ENCODE results near the gene SEMA4G.

The SEMA4G gene

DNA sequence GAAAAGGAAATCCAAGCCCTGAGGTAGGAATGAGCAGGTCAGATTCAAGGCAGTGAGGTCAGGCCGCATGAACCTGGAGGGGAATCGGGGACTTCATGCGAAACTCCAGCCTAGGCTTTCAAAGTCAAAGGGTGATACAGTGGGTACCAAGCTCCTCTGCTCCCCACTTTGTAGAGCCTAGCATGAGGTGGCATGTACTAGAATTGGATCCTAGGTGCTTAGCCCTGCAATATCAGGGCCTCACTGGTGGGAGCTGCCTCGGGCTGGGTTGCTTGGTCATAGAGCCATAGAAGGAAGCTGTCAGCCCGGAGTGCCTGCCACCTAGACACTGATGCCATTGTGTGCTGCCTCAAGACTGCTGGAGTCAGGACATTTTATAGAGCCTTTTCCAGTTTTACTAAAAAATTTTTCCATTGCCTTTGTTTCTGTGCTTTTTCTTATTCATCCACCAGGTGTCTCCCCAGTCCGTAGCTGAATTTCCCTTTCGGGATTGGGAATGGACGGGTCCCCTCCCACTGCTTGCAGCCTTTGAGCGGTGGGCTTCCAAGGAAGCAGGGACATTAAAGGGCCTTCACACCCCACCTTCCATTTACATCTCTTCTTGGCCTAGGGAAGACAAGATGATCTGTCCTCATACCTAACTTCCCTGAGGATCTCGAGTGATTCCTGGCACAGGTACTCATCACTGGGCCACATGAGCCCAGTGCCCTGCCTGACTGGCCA is 24.8 kb downstream of the SEMA4G start:
- no peak for DNase-seq

DNA sequence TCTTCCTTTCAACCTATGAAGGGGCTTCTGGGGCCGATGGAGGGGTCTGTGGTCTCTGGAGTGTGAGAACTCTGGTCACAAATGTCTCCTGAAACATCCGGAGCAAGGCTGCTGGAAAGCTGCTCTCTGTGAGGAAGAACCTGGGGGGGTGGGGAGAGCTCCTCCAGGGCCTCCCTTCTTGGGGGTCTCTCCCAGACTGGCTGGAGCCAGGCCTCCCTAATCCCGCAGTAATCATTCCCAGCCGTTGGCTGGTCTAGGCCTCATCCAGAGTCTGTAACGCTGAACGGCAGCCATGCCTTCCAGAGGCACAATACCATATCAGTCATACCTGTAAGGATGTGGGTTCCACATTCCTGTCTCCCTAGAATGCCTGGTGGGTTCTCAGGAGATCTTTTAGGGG is 25.9 kb downstream of the SEMA4G start:
- DNase-seq, result no peak

DNA sequence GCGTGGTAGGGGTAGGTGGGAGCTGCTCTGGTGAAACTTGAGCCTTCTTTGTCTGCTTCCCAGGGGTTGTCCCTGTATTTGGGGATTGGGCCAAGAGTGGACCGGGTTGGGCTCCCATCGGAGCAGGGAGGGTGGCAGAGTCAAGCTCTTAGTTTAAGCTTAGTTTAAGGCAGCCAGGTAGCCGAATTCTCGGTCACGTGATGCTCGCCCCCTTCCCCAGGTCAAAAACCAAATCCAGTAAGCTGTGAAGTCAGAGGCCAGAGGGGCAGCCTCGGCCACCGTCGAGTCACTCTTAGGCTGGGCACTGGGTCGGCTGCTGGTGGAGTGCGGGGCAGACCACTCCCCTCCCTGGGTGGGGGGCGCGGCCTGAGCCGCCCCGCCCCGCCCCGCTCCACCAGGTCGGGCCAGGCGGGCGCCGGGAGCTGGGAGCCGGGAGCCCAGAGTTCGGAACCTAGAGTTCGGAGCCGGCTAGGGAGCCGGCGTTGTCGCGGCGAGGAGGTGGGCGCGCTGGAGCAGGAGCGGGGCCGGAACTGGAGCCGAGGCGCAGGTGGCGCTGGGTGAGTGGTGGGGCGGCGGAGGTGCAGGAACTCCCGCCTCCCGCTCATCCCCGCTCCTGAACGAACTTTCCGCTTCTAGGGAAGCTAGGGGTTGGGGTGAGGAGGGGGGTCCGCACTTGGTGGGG is 27.5 kb downstream of the SEMA4G start:
- DNase-seq, result peak; percentile 41 to 73

DNA sequence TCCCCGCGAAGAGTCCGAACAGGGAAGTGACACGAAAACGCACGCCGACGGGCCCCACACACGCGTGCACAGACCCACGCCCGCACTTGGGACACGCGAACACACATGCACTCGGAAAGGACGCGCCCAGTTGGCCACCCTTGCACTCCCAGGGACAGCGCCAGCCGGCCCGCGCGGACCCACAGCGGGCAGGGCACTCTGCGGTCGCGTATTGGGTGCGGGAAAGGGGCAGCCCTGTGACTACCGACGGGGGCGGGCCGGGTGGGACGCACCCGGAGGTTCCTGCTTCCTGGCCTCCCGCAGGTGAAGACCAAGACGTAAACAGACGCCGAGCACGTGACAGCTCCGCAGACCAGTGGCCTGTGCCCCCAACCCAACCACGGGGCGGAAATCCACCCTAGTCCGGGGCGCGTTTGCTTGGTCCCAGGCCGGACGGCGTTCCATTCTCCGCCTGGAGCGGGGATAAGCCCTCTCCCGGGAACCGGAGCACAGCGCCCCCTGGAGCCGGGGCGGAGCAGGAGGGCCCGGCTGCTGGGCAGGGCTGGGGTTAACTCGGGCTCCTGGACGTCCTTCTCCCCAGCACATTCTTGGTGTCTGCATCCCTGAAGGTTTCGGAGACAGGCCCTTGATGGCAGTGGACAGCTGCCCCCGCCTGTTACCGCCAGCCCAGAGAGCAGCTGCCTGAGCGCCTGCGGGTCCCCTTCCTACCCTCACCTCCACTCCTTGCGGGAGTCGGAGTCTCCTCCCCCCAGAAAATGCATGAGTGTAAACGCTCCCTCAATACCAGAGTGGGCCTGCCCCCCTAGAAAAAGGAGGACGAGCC is 28.3 kb downstream of the SEMA4G start:
- DNase-seq, result peak; percentile 87 to 89

DNA sequence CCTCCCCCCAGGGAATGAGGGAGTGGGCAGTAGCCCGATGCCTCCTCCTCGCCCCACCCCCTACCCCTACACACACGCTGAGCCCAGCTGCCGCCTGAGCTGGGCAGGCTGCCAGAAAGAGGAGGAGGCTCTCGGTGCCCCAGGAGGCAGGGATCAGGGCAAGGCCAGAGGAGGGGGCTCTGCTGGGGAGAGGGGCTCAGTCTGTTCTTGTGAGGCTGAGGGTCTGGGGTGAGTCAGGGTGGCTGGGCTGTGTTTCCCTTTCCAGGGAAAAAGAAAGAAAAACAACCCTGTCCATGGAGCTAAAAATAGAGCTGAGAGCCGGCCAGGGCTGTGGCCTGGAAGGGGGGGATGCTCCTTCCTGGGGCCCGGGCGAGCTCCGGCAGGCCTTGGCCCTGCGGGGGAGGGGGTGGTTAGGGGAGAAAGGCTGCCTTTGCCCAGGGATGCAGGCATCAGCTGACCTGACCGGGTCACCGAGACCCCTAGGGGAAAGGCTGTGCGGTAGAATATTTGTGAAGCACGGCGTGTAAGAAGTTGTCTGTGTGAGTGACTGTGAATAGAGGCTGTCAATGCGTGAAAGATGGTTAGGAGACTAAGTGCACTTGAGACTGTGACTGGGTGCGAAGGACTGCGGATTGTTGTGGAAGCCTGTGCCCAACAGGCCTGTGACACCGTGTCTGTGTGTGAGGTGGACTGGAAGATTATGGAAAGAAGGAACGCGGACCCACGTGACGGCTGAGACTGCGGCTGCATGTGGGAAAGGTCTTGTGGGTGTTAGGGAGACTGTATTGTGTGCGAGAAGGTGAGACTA is 29.1 kb downstream of the SEMA4G start:
- DNase-seq, result peak; percentile 77 to 80

DNA sequence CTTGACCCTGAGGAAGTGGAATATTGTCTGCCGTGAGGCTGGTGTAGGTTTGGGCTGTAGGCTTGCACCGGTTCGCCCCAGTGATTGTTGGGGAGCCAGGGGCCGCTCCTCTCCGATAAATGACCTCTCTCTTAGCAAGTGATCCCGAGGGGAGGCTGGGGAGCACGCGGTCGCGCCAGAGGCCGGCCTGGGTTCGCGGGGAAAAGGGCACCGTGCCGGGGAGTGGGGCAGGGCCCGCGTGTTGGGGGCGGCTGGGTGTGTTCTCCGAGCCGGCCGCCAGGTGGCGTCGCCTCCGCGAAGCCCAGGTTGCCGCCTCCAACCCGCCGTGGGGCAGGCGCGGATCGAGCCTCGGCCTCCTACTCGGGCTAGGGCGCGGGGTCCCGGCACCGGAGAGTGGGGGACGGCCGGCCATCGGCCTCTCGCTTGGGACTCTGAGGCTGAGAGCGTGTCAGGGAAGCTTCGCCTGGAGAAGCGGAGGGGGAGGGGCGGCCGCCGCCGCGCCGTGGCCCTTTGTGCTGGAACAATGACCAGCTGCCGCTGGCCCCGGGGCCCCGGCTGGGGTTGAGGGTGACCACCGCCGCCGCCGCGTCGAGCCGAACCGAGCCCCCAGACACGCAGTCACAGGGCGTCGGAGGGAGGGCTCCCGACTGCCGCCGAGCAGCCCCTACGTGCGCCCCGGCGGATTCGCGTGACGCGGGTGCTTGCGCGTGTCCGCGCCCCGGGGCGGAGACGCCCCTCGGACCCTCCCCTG is 29.9 kb downstream of the SEMA4G start:
- DNase-seq, result peak; percentile 84 to 88

DNA sequence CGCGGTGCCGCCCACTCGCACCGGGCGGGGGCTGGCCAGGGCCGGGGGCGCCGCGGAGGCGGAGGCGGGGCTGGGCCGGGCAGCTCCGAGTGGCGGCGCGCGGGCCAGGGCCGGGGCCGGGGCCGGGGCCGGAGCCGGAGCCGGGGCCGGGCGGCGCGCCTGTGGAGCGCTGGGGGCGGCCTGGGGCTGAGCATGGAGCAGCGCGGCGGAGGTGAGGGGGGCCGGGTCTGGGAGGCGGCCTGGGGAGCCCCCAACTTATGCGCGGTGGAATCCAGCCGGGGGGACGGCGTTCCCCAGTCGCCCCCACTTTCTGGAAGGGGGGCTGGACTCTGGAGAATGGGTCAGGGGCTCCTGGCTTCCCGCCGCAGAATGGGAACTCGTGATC is 30.4 kb downstream of the SEMA4G start, which contains the start of gene LZTS2:
TSS of gene LZTS2 (plus strand) at position 67 of the 385 bp plus-strand sequence. CDS start 2,731 bp downstream, outside the sequence.
- no peak for DNase-seq

DNA sequence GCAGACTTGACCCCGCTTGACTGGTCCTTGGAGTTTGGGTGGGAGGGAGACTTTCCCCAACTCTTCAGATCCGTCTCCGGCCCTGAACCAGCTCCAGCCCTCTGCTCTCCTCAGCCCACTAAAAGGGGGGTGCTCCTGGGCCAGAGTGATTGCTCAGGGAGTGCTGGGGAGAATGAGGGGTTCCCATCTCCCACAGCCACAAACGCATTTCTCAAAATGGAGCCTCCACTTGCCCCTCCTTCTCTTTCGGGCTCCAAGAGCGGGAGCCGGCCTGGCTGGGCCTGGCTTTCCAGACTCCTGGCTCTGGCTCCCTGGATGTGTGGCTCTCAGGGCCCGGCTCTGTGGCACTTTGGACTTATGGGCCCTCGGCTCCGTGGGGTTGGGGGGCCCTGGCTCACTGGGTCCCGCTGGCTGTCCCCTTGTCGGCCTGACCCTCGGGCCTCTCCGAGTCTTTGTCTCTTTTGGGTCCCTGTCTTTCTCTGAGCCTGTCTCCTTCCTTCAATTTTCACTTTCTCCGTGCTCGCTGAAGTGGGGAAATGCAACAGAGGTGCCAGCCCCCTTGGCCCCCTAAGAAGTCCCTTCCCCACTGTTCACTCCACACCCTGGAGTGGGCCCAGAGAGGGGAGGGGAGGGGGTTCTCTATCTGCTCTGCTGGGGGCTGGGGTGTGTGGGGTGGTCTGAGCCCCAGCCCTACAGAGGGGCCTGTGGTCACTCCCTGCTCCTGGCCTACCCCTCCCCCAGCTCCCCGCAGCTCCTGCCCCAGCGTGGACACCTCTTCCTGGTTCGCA is 31.0 kb downstream of the SEMA4G start:
- DNase-seq, result no peak

DNA sequence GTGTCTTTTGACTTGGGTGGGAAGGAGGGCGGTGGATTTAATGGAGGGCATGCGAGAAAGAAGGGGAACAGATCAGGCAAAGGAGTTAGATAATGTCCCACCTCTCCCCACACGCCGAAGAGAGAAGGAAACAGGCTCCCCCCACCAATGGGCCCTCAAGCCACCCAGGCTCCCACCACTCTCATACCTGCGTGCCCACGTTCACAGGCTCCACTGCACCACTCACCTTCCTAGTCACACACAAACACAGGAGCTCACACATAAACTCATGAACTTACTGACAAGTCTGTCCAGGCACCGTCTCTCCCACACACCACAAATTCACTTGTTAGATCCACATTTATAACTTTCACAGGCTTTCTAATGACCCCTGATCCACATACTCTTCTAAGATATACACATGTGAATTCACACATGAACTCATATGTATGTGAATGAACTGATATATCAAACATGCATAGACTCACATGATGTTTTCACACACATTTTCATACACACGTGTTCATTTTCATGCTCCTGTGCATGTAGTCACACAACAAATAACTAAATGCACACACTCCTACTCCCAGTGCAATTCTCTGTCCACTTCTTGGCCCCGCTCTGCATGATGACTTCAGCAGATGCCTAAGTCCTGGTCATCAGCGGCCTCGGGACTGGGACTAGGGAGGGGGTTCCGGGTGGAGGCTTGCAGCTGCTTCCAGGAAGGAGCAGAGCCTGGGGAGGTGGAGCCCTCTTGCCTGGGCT is 31.8 kb downstream of the SEMA4G start:
- DNase-seq, result no peak

DNA sequence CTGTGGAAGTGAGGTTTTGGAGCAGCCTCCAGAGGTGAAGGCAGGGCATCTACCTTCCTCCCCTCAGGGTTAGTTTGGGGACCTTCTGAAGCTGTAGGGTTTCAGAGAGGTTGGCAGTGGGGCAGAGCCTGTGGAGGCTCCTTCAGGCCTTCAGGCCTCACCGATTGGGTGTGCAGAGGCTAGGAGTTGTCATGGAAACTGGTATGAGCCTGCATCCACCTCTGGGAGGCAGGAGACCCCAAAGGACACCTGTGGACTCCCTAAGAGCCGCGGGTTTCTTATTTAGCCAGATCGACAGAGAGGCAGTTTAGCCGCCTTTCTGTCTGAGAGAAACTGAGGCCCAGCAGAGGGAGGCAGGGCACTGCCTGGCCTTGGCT is 32.3 kb downstream of the SEMA4G start:
- no peak for DNase-seq

DNA sequence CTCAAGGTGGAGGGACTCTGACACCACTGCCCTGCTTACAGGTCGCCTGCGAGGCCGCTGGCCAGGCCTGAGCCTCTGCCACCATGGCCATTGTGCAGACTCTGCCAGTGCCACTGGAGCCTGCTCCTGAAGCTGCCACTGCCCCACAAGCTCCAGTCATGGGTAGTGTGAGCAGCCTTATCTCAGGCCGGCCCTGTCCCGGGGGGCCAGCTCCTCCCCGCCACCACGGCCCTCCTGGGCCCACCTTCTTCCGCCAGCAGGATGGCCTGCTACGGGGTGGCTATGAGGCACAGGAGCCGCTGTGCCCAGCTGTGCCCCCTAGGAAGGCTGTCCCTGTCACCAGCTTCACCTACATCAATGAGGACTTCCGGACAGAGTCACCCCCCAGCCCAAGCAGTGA is 33.2 kb downstream of the SEMA4G start:
- DNase-seq, result no peak

DNA sequence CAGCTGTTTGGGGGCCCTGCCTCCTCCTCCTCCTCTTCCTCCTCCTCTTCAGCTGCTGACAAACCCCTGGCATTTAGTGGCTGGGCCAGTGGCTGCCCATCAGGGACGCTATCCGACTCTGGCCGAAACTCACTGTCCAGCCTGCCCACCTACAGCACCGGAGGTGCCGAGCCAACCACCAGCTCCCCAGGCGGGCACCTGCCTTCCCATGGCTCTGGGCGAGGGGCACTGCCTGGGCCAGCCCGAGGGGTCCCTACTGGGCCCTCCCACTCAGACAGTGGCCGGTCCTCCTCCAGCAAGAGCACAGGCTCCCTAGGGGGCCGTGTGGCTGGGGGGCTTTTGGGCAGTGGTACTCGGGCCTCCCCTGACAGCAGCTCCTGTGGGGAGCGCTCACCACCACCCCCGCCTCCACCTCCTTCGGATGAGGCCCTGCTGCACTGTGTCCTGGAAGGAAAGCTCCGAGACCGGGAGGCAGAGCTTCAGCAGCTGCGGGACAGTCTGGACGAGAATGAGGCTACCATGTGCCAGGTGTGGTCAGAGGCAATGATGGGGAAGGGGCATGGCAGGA is 34.4 kb downstream of the SEMA4G start:
- DNase-seq, result no peak

DNA sequence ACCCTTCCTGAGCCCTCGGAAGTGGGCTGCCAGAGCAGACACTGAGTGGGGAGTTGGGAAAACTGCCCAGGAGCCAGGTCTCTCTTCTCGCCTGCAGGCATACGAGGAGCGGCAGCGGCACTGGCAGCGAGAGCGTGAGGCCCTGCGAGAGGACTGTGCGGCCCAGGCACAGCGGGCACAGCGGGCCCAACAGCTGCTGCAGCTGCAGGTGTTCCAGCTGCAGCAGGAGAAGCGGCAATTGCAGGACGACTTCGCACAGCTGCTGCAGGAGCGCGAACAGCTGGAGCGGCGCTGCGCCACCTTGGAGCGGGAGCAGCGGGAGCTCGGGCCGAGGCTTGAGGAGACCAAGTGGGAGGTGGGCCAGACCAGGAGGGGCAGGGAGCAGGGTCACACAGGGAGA is 36.1 kb downstream of the SEMA4G start:
- no peak for DNase-seq

DNA sequence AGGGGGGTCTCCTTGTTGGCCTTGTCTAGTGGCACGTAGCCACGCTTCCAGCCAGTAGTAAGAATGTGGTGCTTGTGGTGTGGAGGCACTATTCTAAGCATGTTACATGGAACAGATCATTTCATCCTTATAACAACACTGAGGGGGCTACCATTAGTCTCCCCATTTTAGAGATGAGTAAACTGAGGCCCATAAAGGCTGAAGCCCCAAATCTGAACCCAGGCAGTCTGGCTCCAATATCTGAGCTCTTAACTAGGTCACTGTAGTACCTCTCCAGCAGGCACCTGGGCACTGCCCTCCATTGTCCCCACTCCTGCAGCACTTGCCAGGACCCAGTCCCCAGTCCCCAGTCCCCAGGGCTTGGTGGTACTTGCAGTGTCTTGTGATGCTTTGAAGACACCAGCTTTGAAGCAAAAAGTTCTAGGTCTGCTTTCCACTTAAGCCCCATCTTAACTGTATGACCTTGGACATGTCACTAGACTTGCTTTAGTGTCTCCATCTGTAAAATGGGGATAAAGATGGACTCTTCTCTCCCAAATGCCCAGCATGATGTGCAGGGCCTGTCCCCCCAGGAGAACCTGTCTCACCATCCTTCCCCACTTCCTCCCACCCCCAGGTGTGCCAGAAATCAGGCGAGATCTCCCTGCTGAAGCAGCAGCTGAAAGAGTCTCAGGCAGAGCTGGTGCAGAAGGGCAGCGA is 36.7 kb downstream of the SEMA4G start:
- no peak for DNase-seq

DNA sequence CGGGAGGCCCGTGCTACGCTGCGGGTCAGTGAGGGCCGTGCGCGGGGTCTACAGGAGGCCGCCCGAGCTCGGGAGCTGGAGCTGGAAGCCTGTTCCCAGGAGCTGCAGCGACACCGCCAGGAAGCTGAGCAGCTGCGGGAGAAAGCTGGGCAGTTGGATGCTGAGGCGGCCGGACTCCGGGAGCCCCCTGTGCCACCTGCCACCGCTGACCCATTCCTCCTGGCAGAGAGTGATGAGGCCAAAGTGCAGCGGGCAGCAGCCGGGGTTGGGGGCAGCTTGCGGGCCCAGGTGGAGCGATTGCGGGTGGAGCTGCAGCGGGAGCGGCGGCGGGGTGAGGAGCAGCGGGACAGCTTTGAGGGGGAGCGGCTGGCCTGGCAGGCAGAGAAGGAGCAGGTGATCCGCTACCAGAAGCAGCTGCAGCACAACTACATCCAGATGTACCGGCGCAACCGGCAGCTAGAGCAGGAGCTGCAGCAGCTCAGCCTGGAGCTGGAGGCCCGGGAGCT is 37.3 kb downstream of the SEMA4G start:
- no peak for DNase-seq

DNA sequence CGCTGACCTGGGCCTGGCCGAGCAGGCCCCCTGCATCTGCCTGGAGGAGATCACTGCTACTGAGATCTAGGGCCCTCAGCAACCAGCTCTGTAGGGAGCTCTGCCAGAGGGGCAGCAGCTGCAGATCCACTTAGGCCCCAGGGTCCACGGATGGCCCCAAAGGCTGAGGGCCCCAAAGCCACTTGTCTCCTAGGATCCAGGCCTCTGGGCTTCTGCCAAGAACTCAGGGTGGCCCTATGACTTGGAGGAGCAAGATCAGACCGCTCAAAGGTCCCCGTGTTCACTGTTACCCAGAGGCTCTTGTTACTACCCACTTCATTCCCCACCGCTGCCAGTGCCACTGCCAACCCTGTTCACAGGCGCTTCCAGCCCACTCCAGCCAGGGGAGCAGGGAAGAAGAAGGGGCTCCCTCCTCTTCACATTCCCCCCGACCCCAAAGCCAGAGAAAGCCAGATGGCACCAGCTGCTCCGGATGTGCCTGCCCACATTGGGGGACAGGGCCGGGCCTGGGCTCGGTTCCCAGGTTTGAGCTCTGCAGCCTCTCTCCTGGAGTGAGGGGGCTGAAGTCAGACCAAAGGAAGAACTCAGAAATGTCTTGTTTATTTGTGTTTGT is 37.9 kb downstream of the SEMA4G start:
- no peak for DNase-seq

DNA sequence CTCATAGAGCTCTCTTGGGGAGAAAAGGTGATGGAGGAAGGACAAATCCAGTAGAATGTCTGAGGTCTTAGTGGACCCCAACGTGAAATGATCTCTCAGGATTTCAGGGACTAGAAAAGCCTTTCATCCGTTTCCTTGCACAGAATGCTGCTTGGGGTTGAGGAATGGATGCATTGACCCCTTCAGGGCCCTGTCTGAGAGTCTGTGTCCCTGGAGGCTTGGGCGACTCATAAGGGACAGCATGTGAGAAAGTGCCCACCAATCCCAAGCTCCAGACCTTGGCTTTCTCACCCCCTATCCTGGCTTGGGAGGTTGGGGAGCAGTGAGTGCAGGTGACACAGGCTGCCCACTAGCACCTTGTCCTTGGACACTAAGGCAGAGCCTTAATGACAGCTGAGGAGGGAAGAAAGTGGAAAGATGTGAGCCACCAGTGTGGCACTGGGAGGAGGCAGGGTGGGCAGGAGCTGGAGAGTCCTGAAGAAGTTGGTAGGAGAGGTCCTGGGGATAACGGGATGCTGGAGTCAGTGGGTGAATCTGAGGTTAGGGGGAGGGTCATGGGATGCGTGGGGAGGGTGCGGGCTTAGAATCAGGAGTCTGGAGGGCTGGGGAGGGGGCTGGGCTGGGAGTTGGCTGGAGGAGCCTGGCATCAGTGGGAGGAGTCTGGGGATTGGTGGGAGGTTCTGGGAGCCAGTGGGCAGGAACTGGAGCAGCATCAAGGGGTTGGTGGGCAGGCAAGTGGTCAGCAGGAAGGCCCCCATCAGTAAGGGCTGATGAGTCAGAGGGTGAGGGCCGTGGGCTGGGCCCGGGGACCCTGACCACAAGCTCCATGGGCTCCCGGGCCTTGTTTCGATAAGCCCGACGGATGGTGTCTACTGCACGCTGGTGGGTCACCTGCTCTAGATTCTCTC is 38.9 kb downstream of the SEMA4G start:
- DNase-seq, result no peak
